Erythroblast (primary cell): ENCODE results near the gene OLIG2.

ENCODE experiments used
- GATA1 ChIP-seq: IDR thresholded peaks from 2 replicates; pipeline ENCODE4 v1.6.1; 2011; ENCODE audit warnings: low read depth, mild to moderate bottlenecking, control low read depth, low read length, moderate library complexity
- POLR2A ChIP-seq: IDR thresholded peaks from 2 replicates; pipeline ENCODE4 v1.6.1; 2011; ENCODE audit warnings: mild to moderate bottlenecking, low read length

DNA sequence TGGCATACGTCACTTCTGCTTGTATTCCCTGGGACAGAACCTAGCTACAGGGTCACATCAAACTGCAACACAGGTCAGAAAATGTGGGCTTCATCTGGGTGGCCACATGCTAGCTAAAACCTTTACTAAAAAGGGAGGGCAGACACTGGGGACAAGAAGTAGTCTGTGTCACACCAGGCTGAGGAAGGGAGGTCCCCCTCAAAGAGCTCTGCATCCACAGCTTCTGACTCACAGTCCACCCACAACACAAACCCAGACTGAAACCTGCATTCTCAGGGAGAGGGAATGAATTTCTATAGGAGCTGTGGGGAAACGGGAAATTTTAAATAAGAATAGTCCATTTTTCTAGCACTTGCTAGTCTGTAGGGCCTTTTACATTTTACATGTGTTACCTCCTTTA is 16.2 kb downstream of the OLIG2 start:
- TF ChIP-seq POLR2A = no peak
- no peak for TF ChIP-seq GATA1
